ELF-1 (cell line): ENCODE results near the gene HYAL4.
"Not testable (repeated sequence)": the region's sequence is repeated elsewhere in the genome, so short reads cannot be mapped to it uniquely, and the experiment has no call there.

Source experiments
- DNase-seq: peaks from one replicate; pipeline ENCODE4 v3.0.0-alpha.2; 2016; ENCODE audit warnings: low read depth, low spot score

The HYAL4 gene

GRCh38 chr7:123844712-123845219 is at the start of gene HYAL4:
HYAL4 (plus strand) TSS chr7:123845169; CDS start chr7:123868274, 23,105 bp downstream.
- no peak for DNase-seq

GRCh38 chr7:123795917-123796316 is 49.1 kb upstream of the HYAL4 start:
- DNase-seq, result no peak

GRCh38 chr7:123796568-123796967 is 48.4 kb upstream of the HYAL4 start:
- DNase-seq, result no peak

GRCh38 chr7:123797673-123798531 is 47.1 kb upstream of the HYAL4 start:
- DNase-seq, result no peak

GRCh38 chr7:123798532-123799188 is 46.3 kb upstream of the HYAL4 start:
- no peak for DNase-seq

- no peak for DNase-seq
Observed at GRCh38 chr7:123802249-123802648, 42.7 kb upstream of the HYAL4 start.

GRCh38 chr7:123805287-123805686 is 39.7 kb upstream of the HYAL4 start:
- no peak for DNase-seq

- DNase-seq, result no peak
Observed at GRCh38 chr7:123809471-123809870, 35.5 kb upstream of the HYAL4 start.

- DNase-seq, result no peak
Observed at GRCh38 chr7:123811056-123811455, 33.9 kb upstream of the HYAL4 start.

- no peak for DNase-seq
Observed at GRCh38 chr7:123816916-123817315, 28.1 kb upstream of the HYAL4 start.

- DNase-seq, result no peak
Observed at GRCh38 chr7:123819001-123819400, 26.0 kb upstream of the HYAL4 start.

GRCh38 chr7:123819795-123820194 is 25.2 kb upstream of the HYAL4 start:
- DNase-seq, result not testable (repeated sequence)

- DNase-seq, result no peak
Observed at GRCh38 chr7:123820864-123821263, 24.1 kb upstream of the HYAL4 start.

- DNase-seq, result no peak
Observed at GRCh38 chr7:123821320-123821719, 23.6 kb upstream of the HYAL4 start.

GRCh38 chr7:123823898-123824753 is 20.8 kb upstream of the HYAL4 start:
- DNase-seq, result no peak

- DNase-seq, result no peak
Observed at GRCh38 chr7:123824754-123825067, 20.3 kb upstream of the HYAL4 start.

GRCh38 chr7:123828805-123829204 is 16.2 kb upstream of the HYAL4 start:
- DNase-seq, result no peak

- no peak for DNase-seq
Observed at GRCh38 chr7:123836656-123837055, 8.3 kb upstream of the HYAL4 start.

GRCh38 chr7:123839106-123839505 is 5.9 kb upstream of the HYAL4 start:
- not testable (repeated sequence) for DNase-seq

- DNase-seq, result not testable (repeated sequence)
Observed at GRCh38 chr7:123844142-123844541, 827 bp upstream of the HYAL4 start.

- DNase-seq, result no peak
Observed at GRCh38 chr7:123845823-123846216, 851 bp downstream of the HYAL4 start.
